GM18517 (cell line): ENCODE measurements around the gene APBA2.

Source experiments
- ATAC-seq: cut with Tn5 transposase; IDR thresholded peaks from one replicate; pipeline ENCODE4 v1.9.1; 2021; ENCODE audit warnings: mild to moderate bottlenecking, moderate library complexity; ENCODE audit not compliant: unreplicated experiment

Gene APBA2

GRCh38 chr15:28914046-28914445 lies 28.3 kb downstream of the APBA2 start:
- no peak for ATAC-seq

- ATAC-seq = no peak
Observed at GRCh38 chr15:28914483-28915023, 28.8 kb downstream of the APBA2 start.

- no peak for ATAC-seq
Observed at GRCh38 chr15:28915041-28915810, 29.5 kb downstream of the APBA2 start.

DNA sequence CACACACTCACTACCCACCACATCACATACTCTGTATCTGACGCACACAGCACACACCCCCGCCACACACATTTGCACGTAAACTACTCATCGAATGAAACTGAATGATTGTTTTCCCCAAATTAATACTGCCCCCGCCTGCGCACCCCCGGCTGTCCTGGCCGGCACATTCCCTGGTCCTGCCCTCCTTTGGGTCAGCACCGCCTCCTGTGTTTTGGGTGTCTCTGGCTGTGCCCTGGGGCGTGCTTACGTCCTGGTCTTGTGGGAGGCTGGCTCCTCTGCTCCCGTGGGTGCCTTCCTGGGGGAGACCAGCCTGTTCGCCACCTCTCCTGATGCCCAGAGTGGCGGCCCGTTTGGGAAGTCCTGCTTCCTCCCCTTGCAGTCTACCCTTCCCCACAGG lies 30.2 kb downstream of the APBA2 start:
- no peak for ATAC-seq

DNA sequence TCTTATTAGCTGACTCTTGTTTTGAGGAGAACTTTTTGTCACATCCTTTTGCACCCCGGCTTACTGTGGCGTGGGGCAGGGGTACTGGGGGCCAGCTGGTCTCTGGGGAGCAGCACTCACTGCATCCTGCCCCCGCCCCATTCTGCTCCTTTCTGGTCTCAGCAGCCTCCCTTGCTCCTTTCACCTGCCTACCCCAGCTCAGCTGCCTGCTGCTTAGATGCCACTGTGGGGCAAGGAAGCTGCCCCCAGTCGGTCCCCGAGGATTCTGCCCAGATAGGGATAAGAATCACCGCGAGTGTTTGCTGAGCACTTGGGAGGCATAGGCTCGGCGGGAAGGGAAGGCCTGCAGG lies 32.0 kb downstream of the APBA2 start:
- ATAC-seq = no peak

DNA sequence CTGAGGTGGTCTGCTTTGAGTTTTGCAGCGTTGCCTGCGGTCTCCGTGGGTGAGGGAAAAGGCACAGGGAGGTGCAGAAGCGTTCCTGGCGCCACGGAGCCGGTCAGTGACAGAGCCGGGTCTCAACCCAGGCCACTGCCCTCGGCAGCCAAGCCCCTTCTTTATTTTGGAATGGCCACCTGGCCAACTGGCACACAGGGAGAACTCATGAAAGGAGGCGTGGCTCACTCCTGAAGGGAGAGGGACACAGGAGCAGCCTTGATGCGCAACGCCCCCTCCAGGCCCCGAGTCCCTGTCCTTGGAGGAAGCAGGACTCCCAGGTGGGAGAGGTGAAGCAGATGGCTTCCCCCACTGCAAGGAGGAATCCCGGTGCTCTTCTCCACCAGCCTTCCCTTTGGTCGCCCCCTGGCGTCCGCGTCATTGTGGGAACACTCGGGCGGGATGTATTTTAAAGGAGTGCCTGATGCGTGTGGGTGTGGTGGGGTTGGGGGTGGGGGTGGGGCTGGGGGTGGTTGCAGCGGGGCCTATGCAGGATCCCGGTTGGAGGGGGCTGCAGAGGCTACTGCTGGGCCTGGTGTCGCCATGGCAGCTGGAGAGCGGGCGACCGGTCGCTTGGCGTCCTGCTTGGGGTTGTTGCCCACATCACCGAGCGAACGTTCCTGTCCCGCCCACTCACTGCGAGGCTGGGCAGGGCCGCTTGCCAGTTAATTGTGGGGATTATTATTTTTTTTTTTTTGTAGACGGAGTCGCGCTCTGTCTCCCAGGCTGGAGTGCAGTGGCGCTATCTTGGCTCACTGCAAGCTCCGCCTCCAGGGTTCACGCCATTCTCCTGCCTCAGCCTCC lies 32.6 kb downstream of the APBA2 start:
- no peak for ATAC-seq

GRCh38 chr15:28919201-28919635 lies 33.4 kb downstream of the APBA2 start:
- ATAC-seq = no peak

DNA sequence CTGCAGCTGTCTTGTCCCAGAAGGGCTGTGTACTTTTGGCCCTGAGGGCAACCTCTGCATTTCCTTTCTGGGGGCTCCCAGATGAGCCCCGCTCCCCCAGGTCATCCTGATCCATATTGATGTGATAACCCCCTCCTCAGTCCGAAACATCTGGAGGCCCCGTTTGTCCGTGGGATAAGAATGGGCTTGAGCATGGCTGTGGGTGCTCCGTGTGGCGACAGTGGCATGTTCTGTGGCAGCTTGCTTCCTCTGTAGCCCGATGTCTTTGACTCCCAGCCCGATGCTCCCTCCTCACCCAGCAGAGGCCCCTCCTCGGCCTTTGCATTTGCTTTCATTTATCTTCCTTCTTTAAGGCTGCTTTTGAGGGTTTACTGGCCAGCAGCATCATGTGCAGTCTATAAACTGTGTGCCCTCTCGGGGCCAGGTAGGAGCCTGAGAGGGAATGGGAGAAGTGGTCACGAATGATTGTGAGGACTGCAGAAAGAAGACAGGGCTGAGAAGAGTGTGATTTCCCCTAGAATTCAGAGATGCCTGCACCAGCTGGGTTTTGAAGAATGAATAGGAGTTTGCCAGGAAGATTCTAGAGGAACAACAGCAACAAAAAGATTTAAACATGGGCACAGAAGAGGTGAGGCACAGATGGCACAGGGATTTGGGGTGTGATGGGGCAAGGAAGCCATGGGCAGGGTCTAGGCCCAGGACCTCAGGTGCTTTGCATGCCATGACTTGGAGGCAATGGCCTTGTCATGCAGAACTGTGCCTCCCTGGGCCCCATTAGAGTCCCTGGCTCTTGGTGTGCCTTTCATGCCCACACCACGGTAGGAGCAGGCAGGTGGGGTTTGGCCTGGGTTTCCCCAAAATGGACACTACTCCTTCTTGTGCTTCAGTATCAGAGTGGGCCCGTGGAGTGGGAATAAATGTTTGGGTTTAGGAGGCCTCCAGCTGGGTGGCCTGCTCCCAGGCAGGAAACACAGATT lies 34.2 kb downstream of the APBA2 start:
- ATAC-seq = no peak

DNA sequence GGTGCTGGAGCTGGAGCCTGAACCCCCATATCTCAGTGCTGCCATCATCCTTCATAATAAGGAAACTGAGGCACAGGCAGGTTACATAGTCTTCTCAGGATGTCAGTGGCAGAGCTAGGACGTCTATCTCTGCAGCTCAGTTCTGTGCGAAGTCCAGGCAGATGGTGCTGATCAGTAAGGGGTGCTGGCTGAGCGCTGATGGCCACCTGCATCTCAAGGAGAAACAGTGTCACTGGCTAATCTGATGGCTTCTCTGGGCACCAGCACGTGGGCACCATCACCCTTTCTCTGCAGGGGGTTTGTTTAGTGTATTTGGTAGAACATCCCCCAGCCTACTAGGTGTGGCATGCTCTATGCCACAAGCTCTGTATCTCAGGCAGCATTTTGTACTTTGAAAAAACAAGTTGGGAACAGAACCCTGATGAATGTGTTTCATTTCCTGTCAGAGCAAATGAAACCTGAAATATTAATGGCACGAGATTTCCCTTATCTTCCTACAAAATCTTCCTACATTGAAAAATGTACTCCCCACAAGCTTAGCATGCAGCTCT lies 35.1 kb downstream of the APBA2 start:
- ATAC-seq = no peak

GRCh38 chr15:28921336-28921735 lies 35.6 kb downstream of the APBA2 start:
- ATAC-seq = no peak

GRCh38 chr15:28921919-28922706 lies 36.3 kb downstream of the APBA2 start:
- no peak for ATAC-seq

DNA sequence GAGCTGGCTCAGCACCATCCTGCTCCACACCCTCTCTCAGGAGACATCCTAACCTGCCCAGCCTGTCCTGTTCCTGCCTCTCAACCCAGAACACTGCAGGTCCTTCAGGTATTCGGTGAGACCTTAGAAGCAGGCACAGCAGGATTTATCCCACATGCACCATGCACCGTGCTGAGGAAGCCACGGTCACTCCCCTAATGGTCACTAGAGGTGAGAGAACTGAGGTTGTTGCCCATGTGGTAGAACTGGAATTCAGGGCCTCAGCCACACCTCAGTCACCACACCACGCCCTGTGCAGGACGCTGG lies 36.9 kb downstream of the APBA2 start:
- no peak for ATAC-seq

DNA sequence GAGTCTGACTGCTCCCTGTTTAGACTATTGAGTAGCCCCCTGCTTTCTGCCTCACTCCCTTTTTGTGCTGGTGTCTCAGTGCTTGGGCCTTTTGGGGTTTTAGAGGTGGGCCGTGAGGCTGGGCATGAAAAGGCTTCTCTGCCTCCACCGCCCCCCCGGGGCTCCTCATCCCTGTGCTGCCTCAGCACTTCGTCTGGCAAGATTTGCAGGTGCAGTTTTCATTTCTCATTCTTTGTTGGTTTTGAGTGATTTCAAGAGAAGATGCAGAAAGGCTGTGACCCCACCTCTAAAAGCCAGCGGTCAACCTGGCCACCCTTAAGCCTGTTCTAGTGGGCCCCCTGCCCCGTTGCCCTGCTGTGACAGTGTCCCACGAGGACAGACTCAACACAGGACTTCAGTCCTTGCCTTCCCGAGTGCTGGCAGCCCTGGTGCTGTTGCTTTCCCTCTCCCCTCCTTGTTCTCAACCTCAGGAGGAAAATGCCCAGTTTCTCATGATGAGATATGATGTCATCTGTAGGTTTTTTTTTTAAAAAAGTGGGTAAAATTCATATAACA lies 38.0 kb downstream of the APBA2 start:
- ATAC-seq = no peak

GRCh38 chr15:28927043-28927442 lies 41.3 kb downstream of the APBA2 start:
- ATAC-seq = no peak

GRCh38 chr15:28929200-28929599 lies 43.4 kb downstream of the APBA2 start:
- ATAC-seq = no peak

DNA sequence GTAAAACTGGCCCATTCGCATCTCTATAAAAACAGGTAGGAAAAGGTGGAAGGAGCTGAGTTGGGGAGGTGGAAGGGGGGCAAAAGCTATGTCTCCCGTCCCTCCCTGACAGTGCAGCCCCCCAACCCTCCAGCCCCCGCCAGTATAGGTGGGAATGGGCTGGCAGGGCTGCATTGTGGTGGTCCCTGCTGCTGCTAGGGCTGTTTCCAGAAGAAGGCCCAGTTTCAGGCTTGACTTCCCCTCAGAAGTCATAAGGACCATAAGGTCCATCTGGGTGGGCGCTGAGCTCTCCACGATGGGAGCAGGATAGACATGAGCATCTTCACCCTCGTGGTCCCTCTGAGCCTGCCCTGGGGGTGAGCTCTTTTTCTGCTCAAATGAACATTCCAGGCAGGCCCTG lies 44.2 kb downstream of the APBA2 start:
- ATAC-seq = no peak

GRCh38 chr15:28930476-28931291 lies 44.9 kb downstream of the APBA2 start:
- no peak for ATAC-seq

GRCh38 chr15:28931828-28932227 lies 46.1 kb downstream of the APBA2 start:
- ATAC-seq = no peak

- no peak for ATAC-seq
Observed at GRCh38 chr15:28932361-28932760, 46.6 kb downstream of the APBA2 start.
